H1 (cell line): ENCODE measurements around the gene NSUN4. TPM values are rescaled to one million over a fixed set of nuclear protein-coding genes. Genes with fewer than 3 reads are reported as not detected.

ENCODE experiments used
- EZH2 ChIP-seq: fragments of 200-600 bp; sonication (generic); IDR thresholded peaks from 2 replicates; pipeline ENCODE4 v1.7.1; 2012; ENCODE audit warnings: low read depth, mild to moderate bottlenecking, moderate library complexity, low read length, inconsistent platforms; ENCODE audit not compliant: severe bottlenecking
- HDAC2 ChIP-seq, 2 experiments: fragments of 300-600 bp in 1 of 2; sonication (generic) in 1 of 2; IDR thresholded peaks; 2 replicates each; pipeline ENCODE4 v1.6.1; 2011 to 2012; ENCODE audit warnings: low read depth in 2 of 2, low read length in 2 of 2, mild to moderate bottlenecking in 2 of 2, moderate library complexity in 2 of 2, borderline replicate concordance in 1 of 2, inconsistent platforms in 1 of 2
- SP4 ChIP-seq: IDR thresholded peaks from 2 replicates; pipeline ENCODE4 v1.6.1; 2012; ENCODE audit warnings: low read length, inconsistent platforms
- TBP ChIP-seq: IDR thresholded peaks from 2 replicates; pipeline ENCODE4 v1.6.1; 2011; ENCODE audit warnings: low read depth, low read length, improper control_type of control experiment
- polyA plus RNA-seq, 7 experiments: library from polyadenylated mRNA; depleted of rRNA in 3 of 7; stranded (reverse) in 5 of 7; unstranded in 2 of 7; fragments of >200 nt in 5 of 7; fragments of 200-250 nt in 2 of 7; gene quantifications; 1 replicate in 5 of 7; 2 replicates in 1 of 7; 4 replicates in 1 of 7; pipeline versions ENCODE4 v1.2.1 to v1.2.3, GENCODE V29; 2011 to 2013; ENCODE audit warnings: missing spikeins in 2 of 7, mixed read lengths in 2 of 7
- total RNA-seq: library from RNA; stranded (reverse); fragmentation: NEBNext Ultra II Directional; extraction: Animal tissue kit (Norgen Biotek cat#: 25700); gene quantifications from 2 replicates; pipeline ENCODE4 v1.2.1, GENCODE V29; 2021

The NSUN4 gene
- total and polyA plus RNA-seq, 2 of the 8 experiments (the other 6 are each of a cell fraction or from before 2014, with no cell fraction given) = 9.7 to 15.7 TPM

GRCh38 chr1:46401154-46401913 lies 60.7 kb downstream of the NSUN4 start (continued):
- TF ChIP-seq HDAC2 (IDR thresholded peaks at IDR 0.05; ENCODE audit: borderline replicate concordance in 1 of 2, low read depth in 2 of 2, low read length in 2 of 2) (no peak), SP4 (no peak), TBP (no peak), EZH2 (no peak)
